ENCODE data around the gene BACE1-AS. TPM values are rescaled to one million over a fixed set of nuclear protein-coding genes. Genes with fewer than 3 reads are reported as not detected.
A peak's percentile ranks its signal among the peaks of the same experiment; 100 is the strongest.

BACE1-AS gene
- total and polyA plus RNA-seq, 2 of the 8 experiments (the other 6 are each of a cell fraction or from before 2014, with no cell fraction given): 14.9 to 17.4 TPM

DNA sequence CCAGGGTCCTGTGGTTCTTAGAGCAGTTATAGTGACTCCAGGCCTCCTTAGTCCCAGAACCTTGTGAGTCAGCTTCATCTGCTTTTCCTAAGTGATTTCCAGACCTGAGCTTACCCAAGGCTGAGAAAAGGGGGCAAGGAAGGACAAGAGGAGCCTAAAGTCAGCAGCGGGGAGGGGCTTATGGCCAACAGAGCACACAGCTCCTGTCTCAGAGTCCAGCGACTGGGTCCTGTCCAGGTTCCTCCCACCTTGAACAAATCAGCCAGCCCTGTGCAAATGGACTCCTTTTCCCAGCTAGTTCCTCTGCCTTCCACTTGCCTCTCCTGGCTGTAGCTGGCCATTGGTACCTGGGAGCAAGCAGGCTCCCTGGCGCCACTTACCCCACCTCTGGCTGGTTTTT is 14.0 kb downstream of the BACE1-AS start:
- H2BK120ac ChIP-seq (replicated peaks; ENCODE audit: low read depth, low read length): no peak overlapping the region
- TF ChIP-seq, protein P1, sequence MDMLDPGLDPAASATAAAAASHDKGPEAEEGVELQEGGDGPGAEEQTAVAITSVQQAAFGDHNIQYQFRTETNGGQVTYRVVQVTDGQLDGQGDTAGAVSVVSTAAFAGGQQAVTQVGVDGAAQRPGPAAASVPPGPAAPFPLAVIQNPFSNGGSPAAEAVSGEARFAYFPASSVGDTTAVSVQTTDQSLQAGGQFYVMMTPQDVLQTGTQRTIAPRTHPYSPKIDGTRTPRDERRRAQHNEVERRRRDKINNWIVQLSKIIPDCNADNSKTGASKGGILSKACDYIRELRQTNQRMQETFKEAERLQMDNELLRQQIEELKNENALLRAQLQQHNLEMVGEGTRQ (IDR thresholded peaks at IDR 0.05; ENCODE audit: low read length): no peak
- TF ChIP-seq NRF1 (IDR thresholded peaks at IDR 0.05; ENCODE audit: low read depth, low read length) (no peak), ASH2L (IDR thresholded peaks at IDR 0.05; ENCODE audit: low read length) (no peak), KDM5A (IDR thresholded peaks at IDR 0.05; ENCODE audit: low read length) (no peak), TEAD4 (IDR thresholded peaks at IDR 0.05; ENCODE audit: low read depth, low read length) (no peak), JUND (IDR thresholded peaks at IDR 0.05; ENCODE audit: low read length) (no peak), SP4 (IDR thresholded peaks at IDR 0.05; ENCODE audit: low read length) (no peak), CHD1 (IDR thresholded peaks at IDR 0.05; ENCODE audit: low read depth, low read length) (no peak), FOSL1 (IDR thresholded peaks at IDR 0.05; ENCODE audit: insufficient read depth, low read depth, low read length) (no peak), SUZ12 (IDR thresholded peaks at IDR 0.05; ENCODE audit: low read length) (no peak), BCL11A (IDR thresholded peaks at IDR 0.05; ENCODE audit: low read depth in 2 of 2, low read length in 2 of 2) (no peak), RFX5 (IDR thresholded peaks at IDR 0.05; ENCODE audit: borderline replicate concordance, low read depth, low read length) (no peak), TAF1 (IDR thresholded peaks at IDR 0.05; ENCODE audit: low read depth, low read length) (no peak)
- TF ChIP-seq, protein P2, sequence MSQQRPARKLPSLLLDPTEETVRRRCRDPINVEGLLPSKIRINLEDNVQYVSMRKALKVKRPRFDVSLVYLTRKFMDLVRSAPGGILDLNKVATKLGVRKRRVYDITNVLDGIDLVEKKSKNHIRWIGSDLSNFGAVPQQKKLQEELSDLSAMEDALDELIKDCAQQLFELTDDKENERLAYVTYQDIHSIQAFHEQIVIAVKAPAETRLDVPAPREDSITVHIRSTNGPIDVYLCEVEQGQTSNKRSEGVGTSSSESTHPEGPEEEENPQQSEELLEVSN (IDR thresholded peaks at IDR 0.05): no peak

More for the DNA sequence above, 14.0 kb downstream of the BACE1-AS start:
- Histone ChIP-seq H2BK15ac (ENCODE audit: low read length) (no peak overlapping the region), H3K4me1 (replicated peaks in 1 of 4; ENCODE audit: control insufficient read depth in 3 of 4, insufficient read depth in 4 of 4, low read length in 3 of 4) (peaks cover 6 to 14% (median 7%) of the 10 kb centered on the region in 4 experiments), H2BK5ac (ENCODE audit: low read depth, low read length) (no peak overlapping the region), H3K4ac (replicated peaks; ENCODE audit: insufficient read length, low read depth, low read length) (no peak overlapping the region), H4K20me1 (replicated peaks in 1 of 2; ENCODE audit: control insufficient read depth in 1 of 2, insufficient read depth in 2 of 2, low read length in 2 of 2) (no peaks in the 10 kb centered on the region), H3K56ac (replicated peaks; ENCODE audit: insufficient read length, low read depth, low read length) (no peak overlapping the region), H2AFZ (ENCODE audit: low read length) (no peak overlapping the region), H3K9me3 (ENCODE audit: insufficient read depth in 2 of 2, low read depth in 1 of 2, low read length in 1 of 2) (no peaks in the 10 kb centered on the region), H2AK5ac (ENCODE audit: low read depth, low read length) (no peak overlapping the region), H3K79me2 (ENCODE audit: control insufficient read depth in 1 of 2, insufficient read depth in 2 of 2, low read length in 2 of 2) (no peaks in the 10 kb centered on the region), H2BK12ac (ENCODE audit: low read depth, low read length) (no peak overlapping the region), H3K27ac (ENCODE audit: low read depth, low read length) (no peak overlapping the region), H3K23ac (ENCODE audit: insufficient read length) (no peak overlapping the region), H3K23me2 (ENCODE audit: low read depth, low read length) (no peaks in the 10 kb centered on the region), H3K27me3 (replicated peaks in 1 of 4; ENCODE audit: control insufficient read depth in 3 of 4, extremely low read depth in 1 of 4, insufficient read depth in 3 of 4, low read length in 3 of 4) (no peaks in the 10 kb centered on the region), H3K36me3 (ENCODE audit: control insufficient read depth in 2 of 4, insufficient read depth in 4 of 4, low read length in 3 of 4) (no peaks in the 10 kb centered on the region), H3K18ac (ENCODE audit: extremely low read depth, low read length) (no peak overlapping the region), H4K8ac (ENCODE audit: extremely low read depth, insufficient read depth, low read length) (no peak overlapping the region; the same call in 1 of the 2 replicates), H2BK20ac (ENCODE audit: low read length) (0 out of 2 replicates have a peak overlapping the region, but pooled peaks have one; percentile 27), H3K4me2 (ENCODE audit: insufficient read depth in 1 of 2, low read depth in 2 of 2, low read length in 2 of 2) (no peak overlapping the region), H3K79me1 (ENCODE audit: low read depth, low read length) (no peaks in the 10 kb centered on the region), H3K14ac (ENCODE audit: insufficient read length) (no peak overlapping the region), H4K5ac (ENCODE audit: insufficient read length, low read depth, low read length) (no peak overlapping the region), H4K91ac (replicated peaks; ENCODE audit: insufficient read length, low read length) (no peak overlapping the region), H3K9ac (replicated peaks in 1 of 4; ENCODE audit: extremely low read depth in 1 of 4, low read depth in 3 of 4, low read length in 3 of 4) (no peak overlapping the region), H3K4me3 (ENCODE audit: extremely low read depth in 1 of 4, insufficient read depth in 2 of 4, low read depth in 3 of 4, low read length in 4 of 4) (no peak overlapping the region)
- ChIA-PET CTCF (ENCODE audit: partially characterized antibody) (interaction anchor here (0.7 to 1.8 kb wide), 6 partner anchors 9 to 73 kb away, joined by 3 to 10 read pairs (median 4); partner anchors contain the start of genes BACE1 and PCSK7), POLR2A (ENCODE audit: partially characterized antibody) (interaction anchor here (1.8 to 2.0 kb wide), 2 partner anchors 10 to 14 kb away, joined by 5 to 6 read pairs; no protein-coding TSS in a partner anchor)
- 92% methylated on average over 3 of the region's 3 CpGs; no CpG with 5 or more reads in 1 of the 2 experiments for WGBS, 2 experiments (ENCODE audit: extremely low coverage in 1 of 2, insufficient coverage in 1 of 2, insufficient read length in 1 of 2, insufficient replicate concordance in 2 of 2, low coverage in 1 of 2, low lambda C conversion rate in 2 of 2, missing lambda C conversion rate in 1 of 2)
- DNase-seq (ENCODE audit: low read depth in 1 of 2, low spot score in 2 of 2) (no peak), FAIRE-seq (no peak)
